ENCODE results near the gene CCDC6.

CCDC6 gene

DNA sequence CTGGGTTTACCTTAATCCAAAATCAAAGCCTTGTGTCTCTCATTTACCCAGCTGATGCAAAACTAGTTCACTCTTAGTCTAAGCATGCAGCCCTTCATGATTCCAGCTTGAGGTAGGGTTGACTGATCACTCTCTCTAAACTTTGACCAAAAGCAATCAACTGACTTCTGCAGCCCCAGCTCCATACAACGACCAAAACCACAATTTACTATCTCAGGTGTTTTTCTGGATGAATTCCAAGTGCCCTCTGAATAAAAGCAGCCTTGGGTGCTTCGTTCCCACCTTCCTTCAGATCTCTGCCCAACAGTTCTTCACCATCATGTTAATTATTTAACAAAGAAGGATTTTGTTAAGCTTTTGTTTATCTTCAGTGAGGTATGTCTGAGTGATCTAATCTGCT is 62.6 kb downstream of the CCDC6 start:
- DNase-seq: no peak

DNA sequence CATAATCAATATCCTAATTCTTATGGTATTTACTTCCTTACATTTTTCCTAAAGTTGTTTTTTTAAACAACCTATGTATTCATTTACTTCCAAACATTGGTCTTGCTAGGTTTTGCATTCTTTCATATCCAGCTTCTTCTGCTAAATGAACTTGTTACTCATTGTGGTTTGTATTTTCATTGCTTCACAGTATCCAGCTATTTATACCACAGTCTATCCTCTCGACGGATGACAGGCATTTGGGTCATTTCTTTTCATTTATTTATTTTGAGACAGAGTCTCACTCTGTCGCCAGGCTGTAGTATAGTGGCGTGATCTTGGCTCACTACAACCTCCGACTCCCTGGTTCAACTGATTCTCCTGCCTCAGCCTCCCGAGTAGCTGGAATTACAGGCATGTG is 66.8 kb downstream of the CCDC6 start:
- no peak for DNase-seq

DNA sequence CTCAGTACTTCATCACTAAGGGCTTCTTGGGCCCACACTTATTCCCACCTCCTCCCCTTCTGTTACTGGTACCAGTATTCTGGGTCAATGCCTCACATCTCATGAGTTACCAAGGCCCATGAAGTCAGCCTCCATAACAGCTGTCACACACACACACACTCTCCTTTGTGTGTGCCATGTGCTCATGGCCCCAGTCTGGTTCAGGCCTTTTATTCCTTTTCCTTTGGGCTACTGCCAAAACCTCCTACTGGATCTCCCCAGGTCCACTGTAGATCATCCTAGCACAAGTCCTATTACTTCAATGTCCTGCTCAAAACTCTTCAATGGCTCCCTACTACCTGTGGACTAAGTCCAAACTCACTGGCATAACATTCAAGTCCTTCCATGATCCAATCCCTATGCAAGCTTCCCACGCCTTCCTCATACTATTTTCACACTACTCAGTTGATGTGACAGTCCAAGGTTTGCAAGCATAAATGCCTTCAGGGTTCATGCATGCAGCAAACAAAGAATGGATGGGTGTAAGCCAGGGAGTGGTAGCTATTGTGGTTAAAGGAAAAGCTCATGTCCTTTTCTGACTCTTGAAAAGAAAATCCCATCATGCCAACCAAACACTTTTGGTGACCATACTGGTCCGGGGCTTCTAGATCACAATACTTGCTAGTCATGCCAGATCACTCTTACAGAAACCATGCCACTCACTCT is 68.1 kb downstream of the CCDC6 start:
- DNase-seq: no peak

DNA sequence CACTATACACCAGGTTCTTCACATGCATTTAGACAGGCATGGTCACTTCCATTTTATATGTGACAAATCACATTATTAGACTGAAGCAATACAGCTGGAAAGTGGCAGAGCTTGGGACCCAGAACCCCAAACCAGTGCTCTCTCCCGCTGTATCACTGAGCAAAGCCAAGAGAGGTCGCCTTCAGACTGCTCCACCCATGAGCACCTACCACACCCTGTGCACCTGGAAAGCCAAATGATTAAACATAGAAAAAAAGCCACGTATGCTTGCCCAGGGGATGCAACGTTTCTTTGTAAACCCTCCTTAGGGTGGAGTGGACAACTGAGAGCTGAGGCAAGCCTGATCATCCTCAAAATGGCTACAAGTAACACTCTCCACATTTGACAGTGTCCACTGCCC is 72.5 kb downstream of the CCDC6 start:
- DNase-seq: no peak

DNA sequence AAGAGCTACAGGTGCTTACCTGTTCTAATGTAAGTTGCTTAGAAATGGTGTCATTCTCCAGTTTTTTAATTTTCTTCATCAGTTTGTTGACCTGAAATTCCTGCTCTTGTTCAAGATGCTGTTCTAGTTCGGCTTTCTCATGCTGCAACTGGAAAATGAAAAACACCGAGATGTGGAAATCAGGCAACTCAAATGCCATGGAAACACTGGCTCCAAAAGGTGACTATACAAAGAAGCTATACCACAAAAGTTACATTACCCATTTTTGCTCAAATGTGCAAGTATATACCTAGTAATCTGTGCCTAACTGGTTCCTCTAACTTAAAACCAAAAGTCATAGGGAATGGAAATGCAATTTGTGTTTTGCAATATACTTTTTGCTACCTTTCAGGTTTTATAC is 73.8 kb downstream of the CCDC6 start:
- DNase-seq: no peak

DNA sequence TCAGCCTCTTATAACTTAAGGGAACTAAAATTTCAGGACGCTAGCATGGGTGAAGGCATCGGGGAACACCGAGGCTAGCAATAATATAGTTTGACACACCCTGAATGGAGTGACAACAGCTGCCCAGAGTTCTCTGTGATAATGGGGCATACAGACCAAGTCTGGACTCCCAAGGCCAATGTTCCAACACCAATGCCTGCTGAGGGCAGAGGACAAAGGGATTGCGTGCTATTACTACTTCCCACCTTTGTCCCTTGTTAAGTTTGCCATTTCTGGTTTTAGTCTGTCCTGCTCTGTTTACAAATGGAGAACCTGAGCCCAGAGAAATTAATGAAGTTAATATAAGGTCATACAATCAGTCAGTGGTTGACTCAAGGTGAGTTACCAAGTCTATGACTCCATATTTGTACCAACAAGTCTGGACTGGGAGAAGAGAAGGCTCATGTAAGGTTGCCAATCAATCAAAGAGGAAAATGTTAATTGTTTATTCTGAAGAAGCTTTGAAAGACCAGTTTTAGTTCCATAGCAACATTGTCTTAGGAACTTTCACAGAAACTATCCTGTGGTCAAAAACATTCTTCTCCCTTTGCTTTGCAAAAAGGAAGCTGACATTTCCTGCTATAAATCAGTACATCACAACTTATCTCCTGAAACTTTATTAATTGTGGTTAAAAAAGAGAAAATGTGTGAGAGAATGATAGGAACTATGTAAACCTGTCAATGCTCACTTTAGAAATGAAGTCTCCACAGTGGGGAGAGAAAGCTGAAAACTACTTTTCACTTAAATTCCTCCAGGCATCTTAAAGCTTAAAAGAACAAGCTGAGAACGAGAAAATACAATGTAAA is 74.5 kb downstream of the CCDC6 start:
- no peak for DNase-seq

DNA sequence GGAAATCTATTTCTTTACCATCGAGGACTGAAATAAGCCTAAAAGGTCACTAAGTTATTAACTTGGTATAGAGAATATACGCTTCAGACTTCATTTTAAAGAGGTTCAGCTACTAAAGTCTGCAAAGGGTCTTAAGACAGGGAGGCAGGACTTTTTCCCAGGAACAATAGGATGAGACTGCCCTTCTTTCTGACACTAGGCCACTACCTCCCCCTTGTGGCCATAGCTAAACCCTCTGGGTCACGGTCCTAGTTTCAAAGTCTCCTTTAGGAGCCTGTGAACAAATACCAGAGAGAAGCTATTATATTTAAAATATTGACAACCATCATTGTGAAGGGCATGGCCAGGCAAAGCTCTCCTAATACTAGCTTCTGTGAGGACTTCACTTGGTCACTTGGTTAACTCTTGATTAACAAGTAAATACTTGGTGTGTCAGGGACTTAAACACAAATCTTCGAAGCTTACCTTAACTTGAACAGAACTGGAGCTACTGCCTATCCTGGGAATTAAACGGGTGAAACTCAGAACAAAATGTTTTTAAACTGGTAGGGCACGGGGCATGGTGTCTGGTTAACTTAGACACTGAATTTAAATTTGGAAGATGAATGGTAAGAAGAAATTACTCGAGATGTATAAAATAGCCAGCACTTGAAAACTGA is 75.6 kb downstream of the CCDC6 start:
- DNase-seq: peak; percentile 7 to 34

DNA sequence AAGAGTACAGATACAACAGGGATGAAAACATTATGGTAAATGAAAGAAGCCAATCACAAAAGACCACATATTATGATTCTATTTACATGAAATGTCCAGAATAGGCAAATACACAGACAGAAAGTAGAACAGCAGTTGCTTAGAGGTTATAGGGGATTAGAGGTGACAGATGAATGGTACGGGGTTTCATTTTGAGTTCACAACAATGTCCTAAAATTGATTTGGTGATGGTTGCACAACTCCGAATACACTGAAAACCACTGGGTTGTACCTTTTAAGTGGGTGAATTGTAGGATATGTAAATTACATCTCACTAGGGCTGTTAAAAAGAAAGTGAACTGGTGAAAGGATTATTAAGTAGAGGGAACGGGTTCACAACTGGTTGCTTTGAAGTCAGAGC is 76.8 kb downstream of the CCDC6 start:
- no peak for DNase-seq

DNA sequence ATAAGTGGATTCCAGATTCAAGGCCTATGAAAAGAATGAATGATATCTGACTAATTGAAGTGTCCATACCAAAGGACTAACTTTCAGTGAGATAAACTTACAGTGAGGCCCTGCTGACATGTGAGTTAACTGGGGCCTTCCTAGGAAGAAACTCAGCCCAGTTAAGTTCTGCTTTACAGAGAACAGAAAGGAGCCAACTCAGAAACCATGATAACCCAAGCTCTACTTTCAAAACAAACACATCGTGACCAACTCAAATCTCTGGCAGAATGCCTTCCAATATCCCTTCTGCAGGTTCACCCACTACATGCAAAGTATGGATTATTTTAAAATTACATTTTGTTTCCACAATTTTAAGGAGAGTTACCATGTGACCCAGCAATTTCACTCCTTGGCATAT is 77.3 kb downstream of the CCDC6 start:
- no peak for DNase-seq

DNA sequence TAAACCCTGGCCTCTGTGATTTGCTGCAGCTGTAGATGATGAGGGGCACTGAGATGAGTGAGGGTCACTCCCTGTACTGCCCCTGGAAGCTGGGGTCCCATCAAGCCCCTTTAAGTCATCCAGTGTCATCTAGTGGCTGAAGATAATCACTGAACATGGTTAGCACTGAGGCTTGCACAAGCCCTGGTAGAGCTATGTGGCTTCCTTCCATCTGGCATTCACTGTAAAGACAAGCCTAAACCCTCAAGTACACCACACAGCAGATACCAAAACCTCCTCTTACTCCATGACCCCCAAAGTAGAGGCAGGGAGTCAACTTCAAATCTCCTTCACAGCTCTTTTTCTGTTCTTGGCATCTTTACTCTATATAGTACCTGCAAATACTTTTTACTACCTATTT is 80.4 kb downstream of the CCDC6 start:
- no peak for DNase-seq

DNA sequence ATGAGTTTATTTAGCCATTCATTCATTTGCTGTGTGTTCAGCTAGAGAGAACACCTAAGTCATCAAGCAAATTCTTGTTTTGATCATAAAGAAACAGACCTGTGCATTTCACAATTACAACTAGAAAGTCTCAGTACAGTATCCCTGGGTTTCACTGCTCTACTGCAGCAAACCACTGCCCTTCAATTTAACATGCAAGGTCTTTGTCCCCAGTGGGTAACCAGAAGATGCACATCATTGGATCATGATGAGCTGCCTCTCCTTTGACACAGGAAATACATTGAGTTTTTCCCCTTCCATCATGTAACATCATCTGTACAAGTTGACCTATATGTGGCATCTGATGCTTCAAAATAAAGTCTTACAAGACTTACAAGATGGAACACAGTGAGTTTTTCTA is 82.6 kb downstream of the CCDC6 start:
- DNase-seq: no peak

DNA sequence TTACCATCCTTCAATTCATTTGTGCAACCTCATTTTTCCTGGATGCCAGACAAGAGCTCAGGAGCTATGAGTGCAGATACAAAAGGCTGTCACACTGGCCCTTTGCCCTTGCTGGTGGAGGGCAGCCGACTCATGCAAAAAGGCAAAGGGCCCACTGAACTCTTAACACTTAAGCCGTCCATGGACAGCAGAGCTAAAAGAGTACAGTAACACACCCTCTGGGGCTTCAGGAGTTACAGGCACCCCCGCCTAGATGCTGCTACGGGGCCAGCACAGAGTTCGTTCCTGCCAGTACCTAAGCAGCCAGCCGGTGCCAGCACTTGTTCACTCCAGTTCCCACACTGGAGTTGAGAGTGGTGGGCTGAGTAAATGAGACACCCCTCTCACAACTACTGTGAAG is 83.2 kb downstream of the CCDC6 start:
- DNase-seq: no peak

DNA sequence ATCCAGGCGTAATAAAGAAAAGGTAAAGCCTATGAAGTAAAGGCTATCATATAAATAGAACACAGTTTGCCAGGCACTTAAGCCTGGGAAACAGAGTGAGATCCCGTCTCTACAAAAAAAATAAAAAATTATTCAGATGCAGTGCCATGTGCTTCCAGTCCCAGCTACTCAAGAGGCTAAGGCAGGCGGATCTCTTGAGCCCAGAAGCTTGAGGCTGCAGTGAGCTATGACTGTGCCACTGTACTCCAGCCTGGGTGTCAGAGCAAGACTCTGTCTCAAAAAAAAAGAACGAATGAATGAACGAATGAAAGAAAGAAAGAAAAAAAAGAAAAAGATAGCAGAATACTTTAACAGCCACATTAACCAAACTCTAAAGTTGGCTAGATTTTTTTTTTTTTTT is 85.9 kb downstream of the CCDC6 start:
- DNase-seq: no peak

DNA sequence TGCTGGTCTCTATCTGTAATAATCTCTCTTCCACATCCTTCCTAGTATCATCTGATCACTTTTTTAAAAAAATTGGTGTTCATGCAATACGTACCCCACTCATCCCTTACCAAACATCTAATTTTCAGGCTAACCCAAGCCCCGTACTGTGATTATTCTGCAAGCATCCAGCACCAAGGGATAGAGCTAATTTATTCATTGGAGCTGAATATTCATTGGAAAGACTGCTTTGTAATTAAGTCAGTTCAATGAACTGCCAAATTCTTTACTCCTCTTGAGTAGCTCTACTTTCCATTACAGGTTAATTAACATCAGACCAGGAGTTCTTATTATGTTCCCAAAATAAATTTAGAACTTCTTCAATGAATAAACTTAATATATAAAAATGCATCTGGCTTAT is 86.7 kb downstream of the CCDC6 start:
- no peak for DNase-seq

DNA sequence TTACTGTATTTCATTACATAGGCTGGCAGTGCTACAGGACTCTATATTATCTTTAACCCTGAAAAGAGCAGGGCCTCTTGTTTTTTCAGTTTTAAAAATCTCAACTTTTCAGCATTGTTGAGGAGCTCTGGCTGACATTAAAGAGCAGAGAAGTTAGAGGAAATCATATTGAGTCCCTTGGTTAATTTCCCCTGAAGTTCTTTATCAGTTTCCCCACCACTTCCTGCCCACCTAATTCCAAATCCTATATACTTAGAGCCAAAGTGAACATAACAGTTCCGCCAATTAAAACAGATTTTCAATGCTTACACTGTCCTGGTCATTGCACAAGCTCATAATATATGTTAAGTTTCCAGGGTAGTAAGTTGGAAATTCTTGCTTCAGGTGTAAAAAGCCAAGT is 87.1 kb downstream of the CCDC6 start:
- DNase-seq: no peak

DNA sequence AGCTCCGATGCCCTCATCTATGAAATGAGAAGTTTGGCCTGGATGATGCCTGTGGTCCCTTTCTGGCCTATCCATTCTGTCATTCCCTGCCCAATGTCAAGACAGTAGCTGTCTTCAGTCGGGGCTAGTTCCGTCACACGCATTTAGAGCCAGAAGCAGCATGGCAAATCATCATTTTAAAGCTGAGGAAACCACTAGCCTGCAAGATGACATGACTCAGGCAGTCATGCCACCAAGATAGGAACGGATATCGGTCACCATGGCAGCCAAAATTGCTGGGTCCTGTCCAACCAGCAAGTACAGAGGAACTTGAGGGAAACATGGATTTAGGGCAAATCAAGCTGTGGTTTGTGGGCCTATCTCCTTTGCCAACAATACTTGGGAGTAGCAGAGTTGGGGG is 88.6 kb downstream of the CCDC6 start:
- no peak for DNase-seq

DNA sequence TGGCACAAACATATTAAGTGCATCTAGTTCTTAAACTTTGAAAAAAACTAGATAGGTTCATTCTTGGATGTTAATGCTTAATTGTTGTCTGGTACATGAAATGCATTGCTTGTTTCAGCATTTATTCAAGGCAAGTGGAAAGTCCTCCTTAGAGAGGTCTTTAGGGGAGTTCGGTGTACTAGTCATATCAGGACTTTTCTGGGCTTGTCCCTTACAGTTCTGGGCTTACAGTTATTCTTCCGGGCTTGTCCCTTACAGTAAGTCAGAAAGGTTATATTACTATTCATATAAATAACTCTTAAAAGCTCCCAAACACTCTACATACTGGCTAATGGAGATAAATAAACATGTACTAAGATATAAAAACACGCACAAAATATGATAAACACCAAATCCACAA is 91.5 kb downstream of the CCDC6 start:
- no peak for DNase-seq

DNA sequence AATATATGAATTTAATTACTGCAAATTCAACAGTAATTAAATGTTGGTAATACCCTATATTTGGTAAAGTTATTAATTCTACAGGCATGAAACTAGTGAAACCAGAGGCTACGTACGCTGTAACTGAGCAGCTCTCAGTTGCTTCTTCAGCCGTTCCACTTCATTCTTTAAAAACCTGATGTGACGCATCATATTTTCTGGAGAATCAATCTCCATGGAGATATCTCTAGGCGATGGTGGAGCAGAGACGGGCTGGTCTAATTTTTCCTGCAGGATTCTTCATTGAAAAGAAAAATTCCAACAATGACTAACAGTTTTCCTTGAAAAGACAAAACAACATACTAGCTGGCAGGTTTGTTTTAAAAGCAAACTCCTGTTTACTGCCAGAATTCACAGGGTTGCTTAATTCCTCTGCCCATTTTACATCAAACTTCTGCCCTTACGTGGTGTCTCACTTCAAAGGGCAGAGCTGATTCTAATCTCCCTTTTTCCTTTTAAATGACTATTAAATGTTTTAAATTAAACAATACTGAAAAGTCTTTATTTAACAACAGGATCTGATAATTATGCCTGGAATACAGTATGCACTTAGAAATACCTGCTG is 93.7 kb downstream of the CCDC6 start:
- DNase-seq: no peak

DNA sequence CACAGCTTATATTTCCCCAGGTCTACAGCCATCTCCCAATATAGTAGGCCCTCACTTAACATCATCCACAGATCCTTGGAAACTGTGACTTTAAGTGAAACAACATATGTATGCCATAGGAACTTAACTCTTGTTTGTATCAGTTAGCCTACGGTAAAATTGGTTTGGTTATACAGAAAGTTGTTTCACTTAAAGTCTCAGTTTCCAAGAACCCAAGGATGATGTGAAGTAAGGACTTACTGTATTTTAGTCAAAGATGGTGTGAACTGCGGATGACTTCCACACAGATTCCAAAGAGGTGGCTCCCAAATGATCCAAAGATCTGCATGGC is 96.7 kb downstream of the CCDC6 start:
- DNase-seq: no peak

DNA sequence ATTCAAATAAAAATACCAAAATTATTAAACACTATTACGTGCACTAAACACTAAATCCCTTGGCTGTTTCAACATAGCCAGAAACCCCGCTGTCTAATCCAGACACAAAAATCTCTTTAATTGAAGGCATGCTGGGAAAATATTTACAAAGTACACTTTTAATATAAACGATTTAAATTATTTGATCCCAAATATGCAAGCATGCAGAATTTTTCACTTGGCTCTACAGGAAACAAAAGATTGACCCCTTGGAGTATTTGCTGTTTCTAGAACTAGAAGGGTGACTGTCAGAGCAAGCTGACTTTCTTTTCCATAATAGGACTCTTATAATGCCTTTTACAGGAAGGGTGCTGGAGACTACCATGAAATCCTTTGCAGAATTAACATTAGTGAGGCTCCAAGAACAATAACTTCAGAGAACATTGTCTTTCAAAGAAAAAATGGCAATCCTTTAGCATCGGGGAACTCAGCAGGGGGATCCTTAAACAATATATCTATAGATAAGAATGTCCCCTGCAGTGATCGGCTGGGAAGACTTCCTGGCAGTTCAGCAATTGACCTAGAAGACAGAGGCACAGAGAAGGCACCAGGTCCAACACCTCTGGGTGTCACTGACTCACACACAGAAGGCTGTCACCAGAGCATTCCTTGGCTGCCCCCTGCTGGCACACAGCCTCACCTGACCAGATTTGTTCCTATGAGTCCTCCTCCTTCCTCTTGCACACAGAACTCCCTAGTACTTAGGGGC is 97.3 kb downstream of the CCDC6 start:
- DNase-seq: peak; percentile 48 to 50

DNA sequence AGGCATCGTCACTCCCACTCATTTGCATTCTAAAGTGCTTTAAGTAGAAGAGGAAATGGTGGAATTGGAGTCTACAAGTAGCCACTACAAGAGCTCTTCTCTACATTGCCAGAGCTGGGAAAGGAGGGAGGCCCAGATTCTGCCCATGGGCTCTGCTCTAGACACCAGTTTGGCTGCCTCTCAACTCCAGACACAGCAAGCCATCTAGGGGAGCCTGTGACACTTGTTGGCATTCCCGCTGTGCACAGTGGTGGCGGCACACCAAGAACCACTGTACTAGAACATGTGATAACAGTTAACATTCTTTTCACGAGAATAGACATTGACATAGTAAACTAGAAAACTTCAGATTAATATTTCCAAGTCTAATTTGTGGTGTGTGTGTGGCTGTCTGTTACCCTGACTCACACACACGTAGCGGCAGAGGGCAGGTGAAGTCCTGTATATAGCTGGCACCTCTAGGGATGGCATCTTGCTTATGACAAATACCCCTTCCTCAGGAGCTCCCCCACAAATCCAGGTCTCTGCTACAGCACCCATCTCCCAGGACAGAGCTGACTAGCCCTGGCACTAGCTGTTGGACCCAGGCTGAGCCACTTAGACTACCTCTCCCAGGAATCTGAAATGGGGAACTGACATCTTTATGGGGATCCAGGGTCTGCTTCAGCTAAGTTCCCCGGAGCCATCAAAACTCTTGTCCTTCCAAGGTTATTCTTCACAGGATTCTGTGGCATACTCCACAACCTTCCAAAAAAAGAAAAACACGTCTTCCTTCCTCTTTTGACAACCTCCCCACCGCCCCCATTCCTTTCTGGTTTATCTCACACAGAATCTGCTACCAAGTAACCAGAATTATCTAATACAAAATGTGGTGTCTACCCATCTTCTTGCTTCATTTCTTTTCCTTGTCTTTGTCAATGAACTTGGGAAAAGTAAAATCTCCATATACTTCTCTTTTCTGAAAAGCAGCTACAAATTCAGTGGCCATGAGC is 98.4 kb downstream of the CCDC6 start:
- no peak for DNase-seq

DNA sequence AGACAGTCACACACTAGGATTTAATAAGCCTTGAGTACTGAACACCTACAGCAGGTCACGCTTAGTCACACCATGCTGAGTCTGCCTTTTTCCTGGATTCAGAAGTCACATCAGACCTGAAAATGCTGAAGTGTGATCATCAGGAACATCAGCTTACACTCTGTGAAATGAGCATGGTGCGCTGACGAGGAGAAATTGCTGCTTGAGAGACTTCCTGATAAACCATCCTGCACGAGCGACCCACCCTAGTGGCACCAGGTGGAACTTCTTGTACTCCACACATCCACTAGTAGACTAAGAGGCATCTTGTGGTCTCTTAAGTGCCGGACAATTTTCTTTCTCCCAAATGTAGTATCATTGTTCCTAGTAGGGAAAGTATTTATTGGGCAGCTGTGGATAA is 101.3 kb downstream of the CCDC6 start:
- DNase-seq: no peak

Measured in CD4-positive, alpha-beta T cell treated with Interferon alpha-2 for 1 hour (primary cell).